MM.1S (cell line): ENCODE results near the gene SEMA6A.

Experiments
- EZH2 ChIP-seq: fragments of 300-600 bp; sonication (generic); optimal IDR thresholded peaks from 2 replicates; pipeline ENCODE3; 2017; ENCODE audit warnings: low read depth, mild to moderate bottlenecking, antibody characterized with exemption, low read length, mixed read lengths
- TF ChIP-seq, protein P1 (sequence below): fragments of 300-600 bp; sonication (generic); IDR thresholded peaks from 2 replicates; pipeline ENCODE4 v1.5.1; 2016; ENCODE audit warnings: antibody characterized with exemption, low read length, mixed read lengths

DNA sequence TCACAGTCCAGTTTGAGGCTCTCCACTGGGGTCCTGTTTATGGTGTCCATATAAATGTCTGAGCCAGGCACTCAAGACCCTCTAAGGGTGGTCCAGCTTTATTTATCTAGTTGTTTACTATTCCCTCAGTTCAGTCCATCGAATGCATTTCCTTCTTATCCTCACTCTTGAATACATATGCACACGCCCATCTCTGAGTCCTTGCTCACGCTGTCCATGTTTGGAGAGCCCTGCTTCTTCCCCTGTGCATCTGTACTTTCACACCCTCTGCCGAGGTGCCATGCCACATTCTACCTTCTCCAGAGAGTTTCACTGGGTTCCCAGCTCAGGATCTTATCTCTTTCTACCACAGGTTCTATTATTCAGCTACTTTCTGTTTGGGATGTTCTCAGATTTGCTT is 30.2 kb upstream of the SEMA6A start:
- TF ChIP-seq, protein P1, sequence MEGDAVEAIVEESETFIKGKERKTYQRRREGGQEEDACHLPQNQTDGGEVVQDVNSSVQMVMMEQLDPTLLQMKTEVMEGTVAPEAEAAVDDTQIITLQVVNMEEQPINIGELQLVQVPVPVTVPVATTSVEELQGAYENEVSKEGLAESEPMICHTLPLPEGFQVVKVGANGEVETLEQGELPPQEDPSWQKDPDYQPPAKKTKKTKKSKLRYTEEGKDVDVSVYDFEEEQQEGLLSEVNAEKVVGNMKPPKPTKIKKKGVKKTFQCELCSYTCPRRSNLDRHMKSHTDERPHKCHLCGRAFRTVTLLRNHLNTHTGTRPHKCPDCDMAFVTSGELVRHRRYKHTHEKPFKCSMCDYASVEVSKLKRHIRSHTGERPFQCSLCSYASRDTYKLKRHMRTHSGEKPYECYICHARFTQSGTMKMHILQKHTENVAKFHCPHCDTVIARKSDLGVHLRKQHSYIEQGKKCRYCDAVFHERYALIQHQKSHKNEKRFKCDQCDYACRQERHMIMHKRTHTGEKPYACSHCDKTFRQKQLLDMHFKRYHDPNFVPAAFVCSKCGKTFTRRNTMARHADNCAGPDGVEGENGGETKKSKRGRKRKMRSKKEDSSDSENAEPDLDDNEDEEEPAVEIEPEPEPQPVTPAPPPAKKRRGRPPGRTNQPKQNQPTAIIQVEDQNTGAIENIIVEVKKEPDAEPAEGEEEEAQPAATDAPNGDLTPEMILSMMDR, result no peak
- TF ChIP-seq EZH2, result no peak
